Natural killer cell (primary cell): Measurements from ENCODE around the gene HIKESHI. TPM values are rescaled to one million over a fixed set of nuclear protein-coding genes. Genes with fewer than 3 reads are reported as not detected.
"Not testable (repeated sequence)": the region's sequence is repeated elsewhere in the genome, so short reads cannot be mapped to it uniquely, and the experiment has no call there.

Experiments used
- ATAC-seq, 3 donors: fragments of 150-1000 bp in 2 of 3; fragments of 200-7000 bp in 1 of 3; cut with Tn5 transposase; 1 replicate in 1 of 3; 2 replicates in 2 of 3; pipeline ENCODE4 v1.10.0; 2021; ENCODE audit warnings: mild to moderate bottlenecking in 2 of 3, moderate library complexity in 2 of 3
- DNase-seq, 2 donors: peaks; one replicate each; pipeline versions ENCODE4 v3.0.0 to v3.0.0-alpha.2; 2013 to 2021; ENCODE audit warnings: mixed read lengths in 1 of 2
- H3K27ac ChIP-seq: one replicate; pipeline ENCODE4 v1.5.1; 2013; ENCODE audit warnings: mild to moderate bottlenecking, low read length
- H3K27me3 ChIP-seq: one replicate; pipeline ENCODE4 v1.6.1; 2013; ENCODE audit warnings: low read length; ENCODE audit not compliant: control insufficient read depth, insufficient read depth
- H3K36me3 ChIP-seq: one replicate; pipeline ENCODE4 v1.6.1; 2013; ENCODE audit warnings: low read length; ENCODE audit not compliant: control insufficient read depth, insufficient read depth
- H3K4me1 ChIP-seq: one replicate; pipeline ENCODE4 v1.6.1; 2013; ENCODE audit warnings: low read length; ENCODE audit not compliant: control insufficient read depth, insufficient read depth
- H3K4me3 ChIP-seq: one replicate; pipeline ENCODE4 v1.5.1; 2013; ENCODE audit warnings: low read length
- H3K9me3 ChIP-seq: one replicate; pipeline ENCODE4 v1.6.1; 2013; ENCODE audit warnings: low read length; ENCODE audit not compliant: control insufficient read depth, insufficient read depth
- H3K27ac Mint-ChIP-seq, 2 donors: one replicate each; pipeline ENCODE4 v1.8.0; 2022; ENCODE audit warnings: mild to moderate bottlenecking in 2 of 2, mixed read lengths in 2 of 2, moderate library complexity in 1 of 2
- H3K27me3 Mint-ChIP-seq, 2 donors: one replicate each; pipeline ENCODE4 v1.8.0; 2022; ENCODE audit warnings: low read depth in 2 of 2, mixed read lengths in 2 of 2
- H3K36me3 Mint-ChIP-seq: one replicate; pipeline ENCODE4 v1.8.0; 2022; ENCODE audit warnings: mixed read lengths
- H3K4me1 Mint-ChIP-seq, 2 donors: one replicate each; pipeline ENCODE4 v1.8.0; 2022; ENCODE audit warnings: mixed read lengths in 2 of 2
- H3K4me3 Mint-ChIP-seq: one replicate; pipeline ENCODE4 v1.8.0; 2022; ENCODE audit warnings: mild to moderate bottlenecking, moderate library complexity, mixed read lengths
- H3K9me3 Mint-ChIP-seq, 2 donors: one replicate each; pipeline ENCODE4 v1.8.0; 2022; ENCODE audit warnings: mixed read lengths in 2 of 2
- WGBS: methylation state at CpG from one replicate; pipeline ENCODE4 v1.1.7; 2013; ENCODE audit warnings: missing lambda C conversion rate; ENCODE audit not compliant: insufficient coverage; 5-methylcytosine and 5-hydroxymethylcytosine counted together
- intact Hi-C: fragments of 100-400 bp; cut with micrococcal nuclease; formaldehyde crosslinking; loops from one replicate; pipeline ENCODE4 v1.14.2; 2022
- total RNA-seq, 4 donors: library from RNA; stranded (reverse); fragments of 120-200 nt in 1 of 4; gene quantifications; one replicate each; pipeline versions ENCODE4 v1.2.3 to v1.2.4, GENCODE V29; 2013 to 2022
- TF ChIP-seq, protein P1 (sequence below): fragments of 200-600 bp; IDR thresholded peaks from one replicate; pipeline ENCODE4 v1.8.0; 2022; ENCODE audit warnings: antibody characterized with exemption

Gene HIKESHI
- total RNA-seq, 3 donors from 2014 or later (not counting 1 experiment from before 2014, with no cell fraction given): 12.7 to 24.2 (median 18.2) TPM

DNA sequence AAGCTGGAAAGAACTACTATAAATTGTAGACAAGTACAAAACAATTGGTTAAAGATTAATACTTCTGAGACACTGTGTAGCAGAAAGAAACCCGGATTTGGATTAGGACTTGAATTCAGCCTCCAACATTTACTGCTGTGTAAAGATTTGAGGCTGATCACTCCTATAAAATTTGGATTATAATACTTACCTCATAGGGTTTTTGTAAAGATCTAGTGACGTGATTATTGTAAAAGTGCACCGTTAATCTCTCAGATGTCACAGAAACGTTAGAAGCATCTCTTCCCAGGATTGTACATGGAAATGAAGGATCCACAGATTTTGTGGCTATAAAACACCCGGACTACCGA is 323 bp upstream of the HIKESHI start:
- TF ChIP-seq, protein P1, sequence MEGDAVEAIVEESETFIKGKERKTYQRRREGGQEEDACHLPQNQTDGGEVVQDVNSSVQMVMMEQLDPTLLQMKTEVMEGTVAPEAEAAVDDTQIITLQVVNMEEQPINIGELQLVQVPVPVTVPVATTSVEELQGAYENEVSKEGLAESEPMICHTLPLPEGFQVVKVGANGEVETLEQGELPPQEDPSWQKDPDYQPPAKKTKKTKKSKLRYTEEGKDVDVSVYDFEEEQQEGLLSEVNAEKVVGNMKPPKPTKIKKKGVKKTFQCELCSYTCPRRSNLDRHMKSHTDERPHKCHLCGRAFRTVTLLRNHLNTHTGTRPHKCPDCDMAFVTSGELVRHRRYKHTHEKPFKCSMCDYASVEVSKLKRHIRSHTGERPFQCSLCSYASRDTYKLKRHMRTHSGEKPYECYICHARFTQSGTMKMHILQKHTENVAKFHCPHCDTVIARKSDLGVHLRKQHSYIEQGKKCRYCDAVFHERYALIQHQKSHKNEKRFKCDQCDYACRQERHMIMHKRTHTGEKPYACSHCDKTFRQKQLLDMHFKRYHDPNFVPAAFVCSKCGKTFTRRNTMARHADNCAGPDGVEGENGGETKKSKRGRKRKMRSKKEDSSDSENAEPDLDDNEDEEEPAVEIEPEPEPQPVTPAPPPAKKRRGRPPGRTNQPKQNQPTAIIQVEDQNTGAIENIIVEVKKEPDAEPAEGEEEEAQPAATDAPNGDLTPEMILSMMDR: no peak
- Histone ChIP-seq H3K9me3 (no peaks in the 10 kb centered on the region), H3K4me3 (peak overlapping the region; percentile 92), H3K4me1 (peaks cover 3% of the 10 kb centered on the region), H3K27ac (peak overlapping the region; percentile 84), H3K27me3 (peaks cover 2% of the 10 kb centered on the region), H3K36me3 (no peaks in the 10 kb centered on the region)
- intact Hi-C loops: loop anchor here (5.0 kb wide), 1 partner anchor 54 kb away; no protein-coding TSS in a partner anchor
- ATAC-seq (no peak), DNase-seq (no peak)
- no peaks in the 10 kb centered on the region for H3K9me3 Mint-ChIP-seq
- H3K27ac Mint-ChIP-seq: peak overlapping the region; percentile 98 to 100
- peaks cover 22 to 24% of the 10 kb centered on the region in 2 donors for H3K4me1 Mint-ChIP-seq
- H3K4me3 Mint-ChIP-seq: peak overlapping the region; percentile 99
- H3K27me3 Mint-ChIP-seq: peaks cover 8 to 10% of the 10 kb centered on the region in 2 donors
- whole genome bisulfite sequencing: 4% methylated on average over 5 of the region's 6 CpGs
- no peaks in the 10 kb centered on the region for H3K36me3 Mint-ChIP-seq

DNA sequence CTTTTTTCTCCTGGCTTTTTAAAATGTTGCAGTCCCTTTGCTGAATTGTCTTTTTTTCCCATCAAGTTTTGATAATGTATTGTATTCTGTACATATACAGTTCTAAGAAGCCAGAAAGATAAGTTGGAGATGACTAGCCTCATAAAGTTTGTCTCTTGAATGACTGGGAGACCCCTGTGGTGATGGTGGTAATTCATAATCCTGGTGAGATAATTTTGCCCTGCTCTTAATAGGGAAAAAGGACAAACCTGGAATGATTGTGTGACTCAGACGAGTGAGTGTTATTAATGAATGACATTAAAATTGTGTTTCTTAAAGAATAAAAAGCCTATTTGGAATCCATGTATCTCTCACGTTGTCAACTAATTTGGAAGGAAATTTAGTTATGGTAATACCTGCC is 1.2 kb downstream of the HIKESHI start:
- Histone ChIP-seq H3K4me1 (peaks cover 3% of the 10 kb centered on the region), H3K4me3 (no peak overlapping the region), H3K9me3 (no peaks in the 10 kb centered on the region), H3K27me3 (peaks cover 2% of the 10 kb centered on the region), H3K36me3 (no peaks in the 10 kb centered on the region), H3K27ac (no peak overlapping the region)
- Mint-ChIP-seq H3K27me3 (peaks cover 8 to 10% of the 10 kb centered on the region in 2 donors), H3K9me3 (no peaks in the 10 kb centered on the region), H3K4me1 (peaks cover 22 to 24% of the 10 kb centered on the region in 2 donors), H3K4me3 (peak overlapping the region; percentile 99), H3K36me3 (no peaks in the 10 kb centered on the region), H3K27ac (peak overlapping the region; percentile 98 to 100)
- no peak for DNase-seq
- WGBS: 95% methylated on average over 2 of the region's 2 CpGs
- TF ChIP-seq, protein P1: no peak
- ATAC-seq: no peak
- intact Hi-C loops: loop anchor here (5.0 kb wide), 1 partner anchor 56 kb away; no protein-coding TSS in a partner anchor

DNA sequence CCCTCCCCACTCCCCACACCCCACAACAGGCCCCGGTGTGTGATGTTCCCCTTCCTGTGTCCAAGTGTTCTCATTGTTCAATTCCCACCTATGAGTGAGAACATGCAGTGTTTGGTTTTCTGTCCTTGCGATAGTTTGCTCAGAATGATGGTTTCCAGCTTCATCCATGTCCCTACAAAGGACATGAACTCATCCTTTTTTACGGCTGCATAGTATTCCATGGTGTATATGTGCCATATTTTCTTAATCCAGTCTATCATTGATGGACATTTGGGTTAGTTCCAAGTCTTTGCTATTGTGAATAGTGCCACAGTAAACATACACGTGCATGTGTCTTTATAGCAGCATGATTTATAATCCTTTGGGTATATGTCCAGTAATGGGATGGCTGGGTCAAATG is 6.7 kb downstream of the HIKESHI start:
- H3K27ac Mint-ChIP-seq, H3K9me3 Mint-ChIP-seq, H3K36me3 Mint-ChIP-seq, DNase-seq, H3K27me3 Mint-ChIP-seq, H3K4me3 Mint-ChIP-seq, H3K4me3 ChIP-seq, H3K4me1 ChIP-seq, H3K36me3 ChIP-seq, intact Hi-C loops, ATAC-seq, H3K27me3 ChIP-seq, H3K27ac ChIP-seq, H3K9me3 ChIP-seq: not testable (repeated sequence)
- no CpG with 5 or more reads among the region's 4 CpGs for WGBS
- H3K4me1 Mint-ChIP-seq: peaks cover 34 to 38% of the 10 kb centered on the region in 2 donors

DNA sequence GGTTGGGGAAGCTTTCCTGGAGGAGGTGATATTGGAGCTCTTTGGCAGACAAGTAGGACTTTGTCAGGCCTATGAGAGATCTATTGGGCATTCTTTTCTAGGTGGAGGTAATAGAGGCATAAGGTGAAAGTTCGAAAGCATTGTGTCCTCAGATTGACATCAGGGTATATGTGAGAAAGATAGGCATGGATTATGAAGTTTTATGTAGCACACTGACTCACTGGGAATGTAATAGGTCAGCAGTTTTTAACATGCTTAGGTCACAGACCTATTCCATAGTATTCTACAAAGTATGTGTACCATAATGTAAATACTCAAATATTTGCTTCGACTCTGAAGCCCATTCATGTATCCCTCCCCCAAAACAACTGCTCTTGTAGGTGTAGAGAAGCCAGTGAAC is 11.8 kb downstream of the HIKESHI start:
- Histone ChIP-seq H3K36me3 (peaks cover 10% of the 10 kb centered on the region), H3K4me1 (no peaks in the 10 kb centered on the region), H3K4me3 (no peak overlapping the region), H3K9me3 (no peaks in the 10 kb centered on the region), H3K27me3 (no peaks in the 10 kb centered on the region), H3K27ac (no peak overlapping the region)
- H3K36me3 Mint-ChIP-seq: peaks cover 5% of the 10 kb centered on the region
- peaks cover 32 to 51% of the 10 kb centered on the region in 2 donors for H3K4me1 Mint-ChIP-seq
- H3K4me3 Mint-ChIP-seq: no peak overlapping the region
- H3K27me3 Mint-ChIP-seq: no peaks in the 10 kb centered on the region
- DNase-seq (no peak), ATAC-seq (no peak)
- no peaks in the 10 kb centered on the region for H3K9me3 Mint-ChIP-seq
- TF ChIP-seq, protein P1: no peak
- peak overlapping the region in 1 of 2 donors; percentile 5 for H3K27ac Mint-ChIP-seq
- intact Hi-C loops: no loop called here
- 100% methylated on average over 1 of the region's 2 CpGs for whole genome bisulfite sequencing
